ENCODE results near the gene PLEKHG7.

- TF ChIP-seq EZH2phosphoT487 (IDR thresholded peaks at IDR 0.05; ENCODE audit: borderline replicate concordance) (no peak), JUND (IDR thresholded peaks at IDR 0.05) (no peak), CTCF (IDR thresholded peaks at IDR 0.05 in 2 of 3, conservative IDR thresholded peaks at IDR 0.05 in 1 of 3; ENCODE audit: borderline replicate concordance in 1 of 3, insufficient read depth in 1 of 3, low read depth in 2 of 3, low read length in 2 of 3) (no peak), RAD21 (IDR thresholded peaks at IDR 0.05; ENCODE audit: low read depth) (no peak), ATF3 (IDR thresholded peaks at IDR 0.05) (no peak), EZH2 (IDR thresholded peaks at IDR 0.05) (no peak), POLR2A (IDR thresholded peaks at IDR 0.05; ENCODE audit: borderline replicate concordance, extremely low read depth, insufficient read depth, insufficient read length) (no peak), ZNF274 (IDR thresholded peaks at IDR 0.05; ENCODE audit: low read depth, low read length) (no peak), ELF1 (IDR thresholded peaks at IDR 0.05; ENCODE audit: borderline replicate concordance, low read depth) (no peak), REST (IDR thresholded peaks at IDR 0.05; ENCODE audit: low read depth) (no peak), SRF (IDR thresholded peaks at IDR 0.05; ENCODE audit: low read depth) (no peak), POLR2AphosphoS5 (IDR thresholded peaks at IDR 0.05; ENCODE audit: low read depth, low read length) (no peak), CBX3 (IDR thresholded peaks at IDR 0.05; ENCODE audit: low read depth) (no peak), YY1 (IDR thresholded peaks at IDR 0.05; ENCODE audit: extremely low read depth, insufficient replicate concordance, low read depth, low read length) (no peak)
Observed at GRCh38 chr12:92656911-92657310, 45.9 kb upstream of the PLEKHG7 start.

Data from HCT116 (cell line).